Measurements from ENCODE around the gene CEP128.

Gene CEP128

GRCh38 chr14:80768646-80769045 lies 172.9 kb downstream of the CEP128 start:
- DNase-seq: no peak

- no peak for DNase-seq
Measured at GRCh38 chr14:80764921-80765507, 176.5 kb downstream of the CEP128 start.

GRCh38 chr14:80764496-80764895 lies 177.0 kb downstream of the CEP128 start:
- DNase-seq: no peak

- no peak for DNase-seq
Measured at GRCh38 chr14:80762641-80763228, 178.8 kb downstream of the CEP128 start.

- no peak for DNase-seq
Measured at GRCh38 chr14:80754696-80755095, 186.8 kb downstream of the CEP128 start.

- DNase-seq: no peak
Measured at GRCh38 chr14:80751285-80751684, 190.3 kb downstream of the CEP128 start.

- no peak for DNase-seq
Measured at GRCh38 chr14:80726211-80726610, 215.3 kb downstream of the CEP128 start.

GRCh38 chr14:80718940-80719339 lies 222.6 kb downstream of the CEP128 start:
- no peak for DNase-seq

- DNase-seq: no peak
Measured at GRCh38 chr14:80714474-80714873, 227.1 kb downstream of the CEP128 start.

GRCh38 chr14:80713076-80713850 lies 228.3 kb downstream of the CEP128 start:
- DNase-seq: no peak

- no peak for DNase-seq
Measured at GRCh38 chr14:80705241-80705980, 236.1 kb downstream of the CEP128 start.

GRCh38 chr14:80700601-80701000 lies 240.9 kb downstream of the CEP128 start:
- no peak for DNase-seq

- DNase-seq: no peak
Measured at GRCh38 chr14:80699861-80700260, 241.7 kb downstream of the CEP128 start.

- DNase-seq: no peak
Measured at GRCh38 chr14:80698974-80699373, 242.6 kb downstream of the CEP128 start.

GRCh38 chr14:80695869-80696268 lies 245.7 kb downstream of the CEP128 start:
- no peak for DNase-seq

- DNase-seq: no peak
Measured at GRCh38 chr14:80692903-80693302, 248.6 kb downstream of the CEP128 start.

GRCh38 chr14:80681651-80682050 lies 259.9 kb downstream of the CEP128 start:
- no peak for DNase-seq

GRCh38 chr14:80679273-80679672 lies 262.3 kb downstream of the CEP128 start:
- no peak for DNase-seq

GRCh38 chr14:80678436-80678835 lies 263.1 kb downstream of the CEP128 start:
- DNase-seq: no peak

GRCh38 chr14:80669426-80669825 lies 272.1 kb downstream of the CEP128 start:
- DNase-seq: no peak

- DNase-seq: no peak
Measured at GRCh38 chr14:80664576-80664975, 277.0 kb downstream of the CEP128 start.

GRCh38 chr14:80663541-80663940 lies 278.0 kb downstream of the CEP128 start:
- DNase-seq: no peak

GRCh38 chr14:80659783-80660182 lies 281.8 kb downstream of the CEP128 start:
- no peak for DNase-seq

- no peak for DNase-seq
Measured at GRCh38 chr14:80658733-80659132, 282.8 kb downstream of the CEP128 start.
